Subcutaneous adipose tissue (tissue), 4 donors: ENCODE results near the gene FNIP2. TPM values are rescaled to one million over a fixed set of nuclear protein-coding genes. Genes with fewer than 3 reads are reported as not detected.

Source experiments
- total RNA-seq, 4 donors: library from RNA; depleted of rRNA; stranded (reverse); fragments of >200 nt; gene quantifications; one replicate each; pipeline ENCODE4 v1.1.0, GENCODE V29; 2016
- TF ChIP-seq, protein P1 (sequence below): fragments of 450-650 bp; IDR thresholded peaks from one replicate; pipeline ENCODE4 v1.5.1; 2016; ENCODE audit warnings: low read depth, mild to moderate bottlenecking, control low read depth, antibody characterized with exemption, moderate library complexity

Gene FNIP2
- total RNA-seq, 4 donors from 2014 or later = 64.1 to 97.1 (median 83.9) TPM

DNA sequence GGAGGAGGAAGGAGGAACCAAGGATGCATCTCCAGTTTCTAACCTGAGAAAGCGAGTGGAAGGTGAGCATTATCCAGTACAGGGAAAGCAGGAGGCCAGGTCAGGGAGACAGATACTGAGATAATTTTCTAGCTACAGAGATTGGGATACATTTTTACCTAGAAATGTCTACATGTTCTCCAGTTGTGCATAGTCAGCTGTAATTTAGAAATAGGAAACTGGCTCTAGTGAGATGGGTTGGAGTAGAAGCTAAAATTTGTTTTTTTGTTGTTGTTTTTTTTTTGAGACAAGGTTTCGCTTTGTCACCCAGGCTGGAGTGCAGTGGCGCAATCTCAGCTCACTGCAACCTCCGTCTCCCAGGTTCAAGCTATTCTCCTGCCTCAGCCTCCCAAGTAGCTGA lies 71.3 kb downstream of the FNIP2 start:
- TF ChIP-seq, protein P1, sequence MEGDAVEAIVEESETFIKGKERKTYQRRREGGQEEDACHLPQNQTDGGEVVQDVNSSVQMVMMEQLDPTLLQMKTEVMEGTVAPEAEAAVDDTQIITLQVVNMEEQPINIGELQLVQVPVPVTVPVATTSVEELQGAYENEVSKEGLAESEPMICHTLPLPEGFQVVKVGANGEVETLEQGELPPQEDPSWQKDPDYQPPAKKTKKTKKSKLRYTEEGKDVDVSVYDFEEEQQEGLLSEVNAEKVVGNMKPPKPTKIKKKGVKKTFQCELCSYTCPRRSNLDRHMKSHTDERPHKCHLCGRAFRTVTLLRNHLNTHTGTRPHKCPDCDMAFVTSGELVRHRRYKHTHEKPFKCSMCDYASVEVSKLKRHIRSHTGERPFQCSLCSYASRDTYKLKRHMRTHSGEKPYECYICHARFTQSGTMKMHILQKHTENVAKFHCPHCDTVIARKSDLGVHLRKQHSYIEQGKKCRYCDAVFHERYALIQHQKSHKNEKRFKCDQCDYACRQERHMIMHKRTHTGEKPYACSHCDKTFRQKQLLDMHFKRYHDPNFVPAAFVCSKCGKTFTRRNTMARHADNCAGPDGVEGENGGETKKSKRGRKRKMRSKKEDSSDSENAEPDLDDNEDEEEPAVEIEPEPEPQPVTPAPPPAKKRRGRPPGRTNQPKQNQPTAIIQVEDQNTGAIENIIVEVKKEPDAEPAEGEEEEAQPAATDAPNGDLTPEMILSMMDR = no peak

DNA sequence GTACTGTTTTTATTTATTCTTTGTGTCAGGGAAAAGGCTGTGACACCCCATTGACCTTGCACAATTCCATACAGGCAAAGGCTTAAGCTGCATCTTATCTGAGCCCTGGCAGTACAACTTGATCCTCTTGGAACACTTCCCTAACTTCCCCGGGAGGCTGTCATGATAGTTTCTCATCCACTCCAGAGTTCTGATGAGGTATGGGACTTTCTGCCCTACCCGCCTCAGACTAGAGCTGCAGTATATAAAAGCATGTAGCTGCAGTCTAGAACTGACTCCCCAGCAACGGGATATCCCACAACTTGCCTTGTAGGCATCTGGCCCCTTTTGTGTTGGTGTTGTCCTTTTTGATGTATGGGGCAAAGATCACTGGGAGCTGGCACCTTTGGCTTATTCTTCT lies 72.7 kb downstream of the FNIP2 start:
- TF ChIP-seq, protein P1 = no peak

DNA sequence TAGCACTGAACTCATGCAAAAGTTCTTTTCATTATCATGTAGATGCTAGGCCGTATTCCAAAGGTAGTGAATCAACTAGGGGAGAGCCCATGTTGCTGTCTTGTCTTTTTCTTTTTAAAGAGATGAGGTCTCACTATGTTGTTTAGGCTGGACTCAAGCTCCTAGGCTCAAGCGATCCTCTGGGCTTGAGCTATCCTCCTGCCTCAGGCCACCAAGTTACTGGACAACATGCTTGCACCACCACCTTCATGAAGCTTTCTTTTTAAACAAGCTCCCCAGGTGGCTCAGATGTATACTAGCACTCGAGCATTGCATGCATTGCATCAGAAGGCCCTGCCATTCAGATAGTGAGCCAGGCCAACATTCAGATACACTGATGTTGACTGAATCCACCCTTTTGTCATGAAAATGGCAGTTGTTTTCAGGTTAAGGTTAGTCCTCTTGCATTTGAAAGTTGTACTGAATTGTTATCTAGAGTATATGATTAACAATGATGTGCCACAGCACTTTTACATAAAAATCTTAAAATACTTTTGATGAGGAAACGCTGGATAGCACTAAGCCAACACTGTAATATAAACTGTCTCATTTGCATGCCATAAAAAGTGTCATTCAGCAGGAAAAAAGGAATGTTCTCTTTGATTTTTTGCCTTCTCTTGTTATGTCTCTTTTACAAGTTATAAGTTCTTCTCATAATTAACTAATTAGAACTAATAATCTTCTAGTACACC lies 76.7 kb downstream of the FNIP2 start:
- TF ChIP-seq, protein P1 = no peak

DNA sequence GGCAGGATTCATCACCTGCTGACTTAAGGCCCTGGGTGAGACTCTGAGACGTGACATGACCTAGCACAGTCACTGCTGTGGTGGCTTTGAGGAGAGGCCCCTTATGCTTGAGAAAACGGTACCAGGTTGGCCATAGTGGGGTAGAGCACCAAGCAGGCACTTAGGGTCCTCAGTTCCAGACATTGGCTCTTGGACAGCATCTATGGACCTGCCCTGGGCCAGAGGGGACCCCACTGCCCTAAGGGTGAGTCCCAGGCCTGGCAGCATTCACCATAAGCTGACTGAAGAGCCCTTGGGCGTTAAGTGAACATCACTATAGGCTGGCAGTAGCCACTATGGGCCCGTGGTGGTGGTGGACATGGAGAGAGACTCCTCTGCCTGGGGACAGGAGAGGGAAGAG lies 78.7 kb downstream of the FNIP2 start:
- TF ChIP-seq, protein P1 = no peak

DNA sequence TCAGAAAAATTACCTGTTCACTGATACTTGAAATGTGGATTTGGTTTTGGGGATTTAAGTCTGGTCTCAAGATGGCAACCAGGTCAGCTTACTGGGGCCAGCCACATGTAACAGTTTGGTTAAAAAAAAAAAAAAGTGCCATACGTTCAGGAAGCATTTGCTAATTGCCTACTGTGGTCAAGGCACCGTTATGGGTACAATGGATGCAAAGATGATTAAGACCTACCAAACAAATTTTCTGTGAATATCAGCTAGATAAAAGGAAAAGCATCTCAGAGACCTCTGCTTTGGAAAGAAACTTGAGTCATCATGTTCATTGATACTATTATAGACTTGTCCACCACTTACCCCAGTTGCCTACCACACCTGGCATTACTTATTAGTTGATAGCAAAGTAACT lies 80.9 kb downstream of the FNIP2 start:
- TF ChIP-seq, protein P1 = no peak

DNA sequence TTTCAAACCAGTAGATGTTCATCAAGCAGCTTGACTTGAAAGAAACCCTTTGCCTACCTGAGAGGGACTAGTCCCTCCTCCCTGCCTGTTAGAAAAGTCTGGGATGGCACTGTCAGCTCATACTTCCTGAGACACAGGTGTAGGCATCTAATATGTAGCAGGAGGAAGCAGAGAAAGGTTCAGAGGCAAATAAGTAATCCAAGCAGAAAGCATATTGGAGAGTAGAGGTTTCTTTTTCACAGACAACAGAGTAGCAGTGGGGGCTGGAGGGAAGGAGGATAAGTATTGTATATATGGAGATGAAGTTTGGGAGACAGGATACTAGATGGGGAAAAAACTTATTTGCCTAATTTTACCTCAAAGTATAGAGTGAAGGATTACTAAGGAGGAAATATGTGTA lies 81.5 kb downstream of the FNIP2 start:
- TF ChIP-seq, protein P1 = no peak

DNA sequence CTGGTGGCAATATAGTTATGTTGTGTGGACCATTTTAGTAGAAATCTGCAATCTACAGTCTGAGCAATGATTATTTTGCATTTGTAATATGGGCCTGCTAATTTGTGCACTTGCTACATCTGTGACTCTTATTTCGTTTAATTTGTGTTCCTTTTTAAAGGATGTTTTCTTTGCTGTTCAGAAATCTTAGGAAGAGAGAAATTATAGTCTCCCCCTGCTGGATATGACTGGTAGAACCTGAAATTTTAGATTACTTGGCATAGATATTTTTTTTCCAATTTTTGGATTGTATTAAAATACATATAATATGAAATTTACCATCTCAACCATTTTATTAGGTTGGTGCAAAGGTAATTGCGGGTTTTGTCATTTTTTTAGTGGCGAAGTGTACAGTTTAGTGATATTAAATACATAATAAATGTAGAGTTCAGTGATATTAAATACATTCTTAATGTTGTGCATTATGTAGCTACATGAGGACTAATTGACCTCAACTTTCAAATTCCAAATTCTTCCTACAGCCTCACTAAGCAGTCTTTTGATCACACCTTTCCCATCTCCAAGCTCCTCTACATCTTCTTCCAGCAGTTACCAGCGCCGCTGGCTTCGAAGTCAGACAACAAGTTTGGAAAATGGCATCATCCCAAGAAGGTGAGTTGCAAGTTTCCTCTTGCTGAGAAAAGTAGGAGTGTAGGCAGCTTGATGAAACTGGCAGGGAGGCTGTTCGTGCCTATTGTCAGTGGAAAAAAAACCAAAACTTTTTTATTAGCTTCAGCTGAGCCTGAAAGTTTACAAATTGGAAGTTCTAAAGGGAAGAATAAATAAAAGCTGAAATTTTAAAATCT lies 82.2 kb downstream of the FNIP2 start:
- TF ChIP-seq, protein P1 = no peak
